Right lobe of liver (tissue), 6 donors: Measurements from ENCODE around the gene KLF16. TPM values are rescaled to one million over a fixed set of nuclear protein-coding genes. Genes with fewer than 3 reads are reported as not detected.
A peak's percentile ranks its signal among the peaks of the same experiment; 100 is the strongest.

Source experiments
- ATAC-seq, 4 donors: fragments of 200-7000 bp; cut with Tn5 transposase; one replicate each; pipeline ENCODE4 v1.9.1; 2020; ENCODE audit warnings: mild to moderate bottlenecking in 4 of 4, moderate library complexity in 4 of 4
- DNase-seq, 3 donors: peaks; one replicate each; pipeline ENCODE4 v3.0.0-alpha.2; 2020
- H3K27ac ChIP-seq, 3 donors: fragments of 200-600 bp; one replicate each; pipeline ENCODE4 v1.8.0; 2022
- H3K27me3 ChIP-seq, 2 donors: fragments of 200-600 bp; one replicate each; pipeline ENCODE4 v1.8.0; 2022
- H3K36me3 ChIP-seq, 4 donors: fragments of 200-600 bp; sonication (generic) in 1 of 4; one replicate each; pipeline versions ENCODE4 v1.5.1 to v1.8.0; 2017 to 2022; ENCODE audit warnings: control low read depth in 1 of 4
- H3K4me1 ChIP-seq, 4 donors: fragments of 200-600 bp; sonication (generic) in 1 of 4; one replicate each; pipeline versions ENCODE4 v1.5.1 to v1.8.0; 2017 to 2022; ENCODE audit warnings: control low read depth in 1 of 4
- H3K4me3 ChIP-seq, 3 donors: fragments of 200-600 bp; one replicate each; pipeline ENCODE4 v1.8.0; 2022
- H3K9me3 ChIP-seq, 4 donors: fragments of 200-600 bp; sonication (generic) in 1 of 4; one replicate each; pipeline versions ENCODE4 v1.5.1 to v1.8.0; 2017 to 2022; ENCODE audit warnings: control low read depth in 1 of 4
- POLR2A ChIP-seq: fragments of 450-650 bp; IDR thresholded peaks from one replicate; pipeline ENCODE4 v1.6.1; 2017; ENCODE audit warnings: antibody characterized with exemption, mild to moderate bottlenecking
- WGBS: methylation state at CpG from one replicate; pipeline ENCODE4 v1.1.6; 2018; ENCODE audit warnings: low coverage, low lambda C conversion rate; ENCODE audit not compliant: insufficient coverage; ENCODE audit errors: missing lambda C conversion rate; 5-methylcytosine and 5-hydroxymethylcytosine counted together
- intact Hi-C, 2 donors: fragments of 100-400 bp; cut with DNase I; formaldehyde crosslinking; loops; one replicate each; pipeline versions ENCODE4 v1.11.2 to v1.14.1; 2022
- long read RNA-seq: library from polyadenylated mRNA; unstranded; transcript quantifications from one replicate; pipeline ENCODE4 v2.0.0, GENCODE V29; 2019
- total RNA-seq, 6 experiments: library from RNA; depleted of rRNA in 2 of 6; stranded (reverse); fragments of >200 nt in 2 of 6; fragmentation: NEBNext Ultra II Directional in 3 of 6; extraction: Animal tissue kit (Norgen Biotek cat#: 25700) in 3 of 6; gene quantifications; one replicate each; pipeline versions ENCODE4 v1.1.0 to v1.2.4, GENCODE V29; 2016 to 2023
- TF ChIP-seq, protein P1 (sequence below), 4 donors: fragments of 200-600 bp in 3 of 4; fragments of 450-650 bp in 1 of 4; IDR thresholded peaks; one replicate each; pipeline versions ENCODE4 v1.5.1 to v1.8.0; 2016 to 2022; ENCODE audit warnings: antibody characterized with exemption in 4 of 4, mild to moderate bottlenecking in 2 of 4
- donor health status: DM: no; HTN: yes; CAD: no.
- donor health status: DM: no; HTN: no; CAD: no.
- donor health status: DM: no; HTN: no; CAD: no.
- donor health status: DM: no; HTN: yes; CAD: no.
- donor health status: DM: no; HTN: yes; CAD: no.

Gene KLF16
- total RNA-seq, result 10 to 100 TPM in 5 of 6 experiments, 1 to 10 TPM in 1; 9.9 to 23.6 (median 10.8) TPM
- long read RNA-seq, partial matches to known transcripts, result 0 of 2 reads
- long read RNA-seq, other reads (novel, unspliced or antisense), result 2 of 2 reads

DNA sequence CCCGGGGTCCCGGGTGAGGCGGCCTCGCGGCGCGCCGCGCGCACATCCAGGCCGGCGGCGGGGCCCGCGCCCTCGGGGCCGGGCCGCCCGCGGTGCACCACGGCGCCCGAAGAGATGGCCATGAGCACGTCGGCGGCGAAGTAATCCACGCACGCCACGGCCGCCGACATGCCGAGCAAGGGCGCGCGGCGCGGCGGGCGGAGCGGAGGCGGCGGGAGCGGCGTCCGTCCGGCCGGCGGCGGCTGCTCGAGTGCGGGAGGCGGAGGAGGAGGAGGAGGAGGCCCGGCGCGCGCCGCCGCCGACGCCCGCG lies at the start of gene KLF16:
KLF16 (minus strand) TSS at position 252 of the 310 bp plus-strand sequence; CDS start at position 170, 82 bp downstream.
- intact Hi-C loops, result no loop called here
- TF ChIP-seq, protein P1, sequence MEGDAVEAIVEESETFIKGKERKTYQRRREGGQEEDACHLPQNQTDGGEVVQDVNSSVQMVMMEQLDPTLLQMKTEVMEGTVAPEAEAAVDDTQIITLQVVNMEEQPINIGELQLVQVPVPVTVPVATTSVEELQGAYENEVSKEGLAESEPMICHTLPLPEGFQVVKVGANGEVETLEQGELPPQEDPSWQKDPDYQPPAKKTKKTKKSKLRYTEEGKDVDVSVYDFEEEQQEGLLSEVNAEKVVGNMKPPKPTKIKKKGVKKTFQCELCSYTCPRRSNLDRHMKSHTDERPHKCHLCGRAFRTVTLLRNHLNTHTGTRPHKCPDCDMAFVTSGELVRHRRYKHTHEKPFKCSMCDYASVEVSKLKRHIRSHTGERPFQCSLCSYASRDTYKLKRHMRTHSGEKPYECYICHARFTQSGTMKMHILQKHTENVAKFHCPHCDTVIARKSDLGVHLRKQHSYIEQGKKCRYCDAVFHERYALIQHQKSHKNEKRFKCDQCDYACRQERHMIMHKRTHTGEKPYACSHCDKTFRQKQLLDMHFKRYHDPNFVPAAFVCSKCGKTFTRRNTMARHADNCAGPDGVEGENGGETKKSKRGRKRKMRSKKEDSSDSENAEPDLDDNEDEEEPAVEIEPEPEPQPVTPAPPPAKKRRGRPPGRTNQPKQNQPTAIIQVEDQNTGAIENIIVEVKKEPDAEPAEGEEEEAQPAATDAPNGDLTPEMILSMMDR (IDR thresholded peaks at IDR 0.05), result no peak
- TF ChIP-seq POLR2A, result peak; percentile 83
- ATAC-seq (no peak), DNase-seq (no peak)
- Histone ChIP-seq H3K4me3 (peak within 1 kb of the TSS; percentile 83 to 88 (median 86)), H3K9me3 (no peaks in the 10 kb centered on the region), H3K27me3 (no peaks in the 10 kb centered on the region), H3K27ac (peak within 1 kb of the TSS; percentile 75 to 89 (median 88)), H3K36me3 (no peaks in the 10 kb centered on the region), H3K4me1 (peaks cover 0 to 43% (median 18%) of the 10 kb centered on the region in 4 donors)
- no CpG with 5 or more reads among the region's 63 CpGs for WGBS

DNA sequence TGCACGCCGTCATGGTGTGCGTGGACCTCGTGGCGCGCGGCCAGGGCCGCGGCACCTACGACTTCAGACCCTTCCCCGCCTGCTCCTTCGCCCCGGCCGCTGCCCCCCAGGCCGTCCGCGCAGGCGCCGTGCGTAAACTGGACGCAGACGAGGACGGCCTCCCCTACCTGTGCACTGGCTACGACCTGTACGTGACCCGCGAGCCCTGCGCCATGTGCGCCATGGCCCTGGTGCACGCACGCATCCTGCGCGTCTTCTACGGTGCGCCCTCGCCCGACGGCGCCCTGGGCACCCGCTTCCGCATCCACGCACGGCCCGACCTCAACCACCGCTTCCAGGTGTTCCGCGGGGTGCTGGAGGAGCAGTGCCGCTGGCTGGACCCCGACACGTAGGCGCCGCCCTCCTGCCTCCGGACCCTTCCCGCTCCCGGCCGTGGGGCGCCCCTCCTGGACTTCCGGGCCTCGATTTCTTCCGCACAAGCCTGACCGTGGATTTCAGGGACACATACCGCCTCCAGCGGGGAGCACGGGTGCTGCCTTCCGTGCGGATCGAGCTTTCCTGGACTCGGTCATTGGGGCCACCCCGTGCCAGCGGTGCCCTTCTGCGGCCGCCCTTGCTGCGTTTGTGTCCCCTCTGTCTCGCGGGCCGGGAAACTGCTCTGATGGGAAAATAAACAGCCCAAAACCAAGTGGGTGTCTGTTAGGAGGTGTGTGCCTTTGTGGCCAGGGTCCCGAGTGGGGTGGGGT lies 49.6 kb upstream of the KLF16 start:
- H3K4me1 ChIP-seq, result no peaks in the 10 kb centered on the region
- ATAC-seq (no peak), DNase-seq (no peak)
- H3K27me3 ChIP-seq, result no peaks in the 10 kb centered on the region
- TF ChIP-seq POLR2A, result no peak
- TF ChIP-seq, protein P1 (IDR thresholded peaks at IDR 0.05), result no peak
- no peak overlapping the region for H3K27ac ChIP-seq
- intact Hi-C loops, result no loop called here
- 96% methylated on average over 22 of the region's 77 CpGs for WGBS
- no peak overlapping the region for H3K4me3 ChIP-seq
- peaks cover 0 to 3% (median 0%) of the 10 kb centered on the region in 4 donors for H3K36me3 ChIP-seq
- H3K9me3 ChIP-seq, result no peaks in the 10 kb centered on the region

DNA sequence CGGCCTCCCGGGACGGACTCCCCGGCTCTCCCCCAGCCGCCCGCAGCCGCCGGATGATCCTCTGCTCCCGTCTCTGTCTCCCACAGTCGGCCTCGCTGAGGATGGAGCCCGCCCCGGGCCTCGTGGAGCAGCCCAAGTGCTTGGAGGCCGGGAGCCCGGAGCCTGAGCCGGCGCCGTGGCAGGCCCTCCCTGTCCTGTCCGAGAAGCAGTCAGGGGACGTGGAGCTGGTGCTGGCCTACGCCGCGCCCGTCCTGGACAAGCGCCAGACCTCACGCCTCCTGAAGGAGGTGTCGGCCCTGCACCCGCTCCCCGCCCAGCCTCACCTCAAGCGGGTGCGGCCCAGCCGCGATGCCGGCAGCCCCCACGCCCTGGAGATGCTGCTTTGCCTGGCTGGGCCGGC lies 48.6 kb upstream of the KLF16 start:
- intact Hi-C loops, result no loop called here
- Histone ChIP-seq H3K9me3 (no peaks in the 10 kb centered on the region), H3K27ac (no peak overlapping the region), H3K4me1 (no peaks in the 10 kb centered on the region), H3K27me3 (no peaks in the 10 kb centered on the region), H3K4me3 (no peak overlapping the region), H3K36me3 (peaks cover 0 to 3% (median 0%) of the 10 kb centered on the region in 4 donors)
- TF ChIP-seq POLR2A, result no peak
- TF ChIP-seq, protein P1 (IDR thresholded peaks at IDR 0.05), result no peak
- peak in 1 of 3 donors; percentile 56 for DNase-seq
- no CpG with 5 or more reads among the region's 37 CpGs for WGBS
- ATAC-seq, result no peak

DNA sequence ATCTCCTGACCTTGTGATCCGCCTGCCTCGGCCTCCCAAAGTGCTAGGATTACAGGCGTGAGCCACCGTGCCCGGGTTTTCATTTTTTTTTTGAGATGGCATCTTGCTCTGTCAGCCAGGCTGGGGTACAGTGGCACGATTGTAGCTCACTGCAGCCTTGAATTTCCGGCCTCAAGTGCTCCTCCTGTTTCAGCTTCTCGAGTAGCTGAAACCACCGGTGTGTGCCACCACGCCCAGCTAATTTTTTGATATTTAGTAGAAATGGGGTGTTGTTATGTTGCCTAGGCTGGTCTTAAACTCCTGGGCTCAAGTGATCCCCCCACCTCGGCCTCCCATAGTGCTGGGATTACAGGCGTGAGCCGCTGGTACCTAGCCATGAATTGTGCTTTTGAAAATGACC lies 47.7 kb upstream of the KLF16 start:
- no peaks in the 10 kb centered on the region for H3K9me3 ChIP-seq
- peaks cover 0 to 3% (median 0%) of the 10 kb centered on the region in 4 donors for H3K36me3 ChIP-seq
- H3K27me3 ChIP-seq, result no peaks in the 10 kb centered on the region
- TF ChIP-seq POLR2A, result no peak
- TF ChIP-seq, protein P1 (IDR thresholded peaks at IDR 0.05), result no peak
- no peaks in the 10 kb centered on the region for H3K4me1 ChIP-seq
- intact Hi-C loops, result no loop called here
- 86% methylated on average over 8 of the region's 13 CpGs for whole genome bisulfite sequencing
- ATAC-seq (no peak), DNase-seq (no peak)
- no peak overlapping the region for H3K4me3 ChIP-seq
- no peak overlapping the region for H3K27ac ChIP-seq
